GM21737 (cell line): ENCODE results near the gene PGLYRP4.
"Not testable (repeated sequence)": the region's sequence is repeated elsewhere in the genome, so short reads cannot be mapped to it uniquely, and the experiment has no call there.

Experiments
- ATAC-seq: cut with Tn5 transposase; IDR thresholded peaks from one replicate; pipeline ENCODE4 v1.9.1; 2021; ENCODE audit warnings: mild to moderate bottlenecking, moderate library complexity; ENCODE audit not compliant: unreplicated experiment

The PGLYRP4 gene

DNA sequence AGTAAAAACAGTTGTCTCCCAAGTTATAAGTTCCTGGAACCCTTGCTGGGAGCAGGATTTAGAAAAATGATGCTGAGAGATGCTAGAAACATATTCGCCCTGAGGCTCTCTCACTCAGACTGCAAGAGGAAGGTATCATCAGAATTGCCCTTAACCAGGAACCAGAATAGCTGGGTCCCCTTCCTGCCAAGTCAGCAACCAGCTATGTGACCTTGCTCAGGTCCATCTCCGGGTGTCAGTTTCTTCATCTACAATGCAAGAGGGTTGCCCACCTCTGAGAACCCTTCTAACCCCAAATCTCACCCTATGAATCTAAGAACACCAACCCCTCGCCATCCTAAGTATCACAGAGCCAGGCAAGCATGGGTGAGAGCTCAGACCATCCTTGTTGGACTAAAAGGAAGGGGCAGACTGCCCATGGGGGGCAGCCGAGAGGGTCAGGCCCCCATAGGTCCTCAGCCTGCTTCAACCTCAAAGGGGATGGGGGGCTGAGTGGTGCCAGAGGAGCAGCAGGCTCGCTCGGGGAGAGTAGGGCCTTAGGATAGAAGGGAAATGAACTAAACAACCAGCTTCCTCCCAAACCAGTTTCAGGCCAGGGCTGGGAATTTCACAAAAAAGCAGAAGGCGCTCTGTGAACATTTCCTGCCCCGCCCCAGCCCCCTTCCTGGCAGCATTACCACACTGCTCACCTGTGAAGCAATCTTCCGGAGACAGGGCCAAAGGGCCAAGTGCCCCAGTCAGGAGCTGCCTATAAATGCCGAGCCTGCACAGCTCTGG, 8.6 kb upstream of the PGLYRP4 start:
- ATAC-seq, result no peak

DNA sequence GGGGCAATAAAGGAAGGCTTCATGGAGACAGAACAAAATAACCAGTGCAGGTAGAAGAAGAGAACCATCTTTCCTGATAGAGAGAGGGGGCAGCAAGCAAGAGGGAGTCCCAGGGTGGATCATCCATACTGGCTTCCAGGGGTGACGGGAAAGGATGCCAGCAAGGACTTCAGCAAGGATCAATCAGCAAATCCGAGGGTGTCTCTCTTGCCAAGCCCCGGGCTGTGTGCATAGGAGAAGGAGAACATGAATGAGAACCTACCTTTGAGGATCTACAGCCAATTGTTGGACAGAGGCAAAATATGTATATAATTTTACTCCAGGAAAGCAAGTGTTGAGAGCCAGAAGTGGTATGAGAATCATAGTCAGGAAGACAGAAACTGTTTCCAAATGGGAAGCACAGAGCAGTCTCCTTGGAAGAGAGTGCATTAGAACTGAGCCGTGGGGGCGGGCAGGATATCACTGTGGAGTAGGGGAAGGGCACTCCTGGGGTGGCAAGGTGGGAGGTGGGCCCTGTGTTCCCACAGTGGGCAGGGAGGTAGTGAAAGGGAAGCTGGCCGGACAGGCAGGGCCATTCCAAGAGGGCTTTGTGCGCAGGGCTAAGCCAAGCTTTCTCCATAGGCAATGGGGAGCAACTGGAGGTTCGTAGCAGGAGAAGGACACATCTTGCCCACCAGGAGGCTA, 7.9 kb upstream of the PGLYRP4 start:
- ATAC-seq, result no peak

DNA sequence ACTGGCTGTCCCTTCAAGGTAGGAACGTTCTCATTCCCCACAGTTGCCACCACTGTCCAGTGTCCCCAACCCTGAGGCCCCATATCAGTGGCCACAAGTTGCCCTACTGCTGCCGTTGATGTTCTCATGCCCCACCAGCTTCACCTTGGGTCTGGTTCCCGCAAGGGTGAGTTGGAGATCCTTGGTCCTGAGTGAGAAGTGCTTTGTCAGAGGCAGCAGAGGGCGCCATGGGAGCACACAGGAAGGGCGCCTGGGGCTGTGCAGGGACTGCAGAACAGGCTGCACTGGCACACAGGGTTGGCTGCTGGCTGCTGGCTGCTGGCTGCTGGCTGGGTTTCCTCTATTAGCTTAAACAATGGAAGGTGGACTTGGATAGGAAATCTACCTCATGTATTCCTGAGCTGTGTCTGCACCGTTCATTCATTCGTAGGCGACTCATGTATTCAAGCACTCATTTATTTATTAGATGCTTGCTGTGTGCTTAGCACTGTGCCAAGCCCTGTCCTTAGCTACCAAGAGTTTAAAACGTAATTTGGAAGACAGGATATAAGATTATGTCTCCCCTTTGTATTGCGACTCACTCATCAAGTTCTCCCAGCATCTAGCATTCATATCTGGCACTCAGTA, 6.9 kb upstream of the PGLYRP4 start:
- ATAC-seq, result no peak

DNA sequence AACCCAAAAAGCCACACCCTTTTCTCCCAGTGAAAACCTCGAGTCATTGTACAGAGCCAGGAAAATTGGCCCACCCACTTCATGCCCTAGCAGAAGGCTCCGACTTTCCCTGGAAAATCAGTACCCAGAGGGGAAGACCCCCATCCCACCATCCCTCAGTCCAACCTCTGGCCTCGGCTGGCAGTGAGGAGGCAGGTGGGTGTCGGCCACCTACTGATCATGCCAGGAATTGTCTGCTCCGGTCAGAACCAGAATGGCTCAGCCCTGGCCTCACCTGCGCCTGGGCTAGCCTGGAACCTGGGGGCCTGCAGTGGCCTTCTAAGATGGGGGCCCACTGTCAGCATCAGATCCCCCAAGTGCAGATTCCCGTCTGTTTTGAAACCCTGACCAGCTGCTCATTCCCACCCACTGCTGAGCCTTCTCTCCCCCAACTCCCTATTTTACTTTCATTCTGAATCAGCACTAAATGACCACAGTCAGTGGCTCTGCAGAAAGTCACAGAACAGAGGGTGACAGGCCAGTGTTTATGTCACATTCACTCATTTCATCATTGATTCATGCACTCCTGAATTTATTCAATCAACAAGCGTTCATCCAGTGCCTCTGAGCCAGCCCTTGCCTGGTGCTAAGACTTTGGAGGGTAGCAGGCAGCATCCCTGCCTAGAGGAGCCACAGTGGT, 6.0 kb upstream of the PGLYRP4 start:
- no peak for ATAC-seq

- ATAC-seq, result no peak
These were observed 4.7 kb upstream of the PGLYRP4 start for GRCh38 chr1:153353226-153353947.

- ATAC-seq, result no peak
These were observed 3.9 kb upstream of the PGLYRP4 start for GRCh38 chr1:153352523-153352922.

GRCh38 chr1:153350321-153350957, 1.8 kb upstream of the PGLYRP4 start:
- ATAC-seq, result no peak

GRCh38 chr1:153349363-153350320, 1.0 kb upstream of the PGLYRP4 start:
- ATAC-seq, result no peak

DNA sequence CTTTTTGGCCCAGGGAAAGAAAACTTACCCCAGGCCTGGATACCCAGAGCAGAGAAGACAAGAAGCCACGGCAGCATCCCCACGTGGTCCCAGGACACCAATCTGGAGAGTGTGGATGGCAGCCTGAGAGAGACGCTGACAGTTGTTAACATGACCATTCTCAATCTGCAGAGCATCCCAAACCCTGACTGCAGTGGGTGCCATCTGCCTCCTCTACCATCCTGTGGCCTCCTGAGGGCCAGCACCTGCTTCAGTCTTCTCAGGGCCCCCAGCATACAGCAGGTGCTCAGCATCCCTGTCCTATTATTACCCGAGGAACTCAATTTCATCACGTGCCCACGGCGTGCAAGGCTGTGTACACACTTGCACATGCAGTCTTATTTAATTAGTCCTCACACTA, 785 bp downstream of the PGLYRP4 start:
- ATAC-seq, result no peak

- ATAC-seq, result not testable (repeated sequence)
These were observed 1.6 kb downstream of the PGLYRP4 start for GRCh38 chr1:153347049-153347448.

- ATAC-seq, result no peak
These were observed 2.4 kb downstream of the PGLYRP4 start for GRCh38 chr1:153346077-153346723.

- ATAC-seq, result peak; percentile 41
These were observed 3.2 kb downstream of the PGLYRP4 start for GRCh38 chr1:153345187-153346076.

GRCh38 chr1:153344718-153345025, 4.0 kb downstream of the PGLYRP4 start:
- no peak for ATAC-seq

DNA sequence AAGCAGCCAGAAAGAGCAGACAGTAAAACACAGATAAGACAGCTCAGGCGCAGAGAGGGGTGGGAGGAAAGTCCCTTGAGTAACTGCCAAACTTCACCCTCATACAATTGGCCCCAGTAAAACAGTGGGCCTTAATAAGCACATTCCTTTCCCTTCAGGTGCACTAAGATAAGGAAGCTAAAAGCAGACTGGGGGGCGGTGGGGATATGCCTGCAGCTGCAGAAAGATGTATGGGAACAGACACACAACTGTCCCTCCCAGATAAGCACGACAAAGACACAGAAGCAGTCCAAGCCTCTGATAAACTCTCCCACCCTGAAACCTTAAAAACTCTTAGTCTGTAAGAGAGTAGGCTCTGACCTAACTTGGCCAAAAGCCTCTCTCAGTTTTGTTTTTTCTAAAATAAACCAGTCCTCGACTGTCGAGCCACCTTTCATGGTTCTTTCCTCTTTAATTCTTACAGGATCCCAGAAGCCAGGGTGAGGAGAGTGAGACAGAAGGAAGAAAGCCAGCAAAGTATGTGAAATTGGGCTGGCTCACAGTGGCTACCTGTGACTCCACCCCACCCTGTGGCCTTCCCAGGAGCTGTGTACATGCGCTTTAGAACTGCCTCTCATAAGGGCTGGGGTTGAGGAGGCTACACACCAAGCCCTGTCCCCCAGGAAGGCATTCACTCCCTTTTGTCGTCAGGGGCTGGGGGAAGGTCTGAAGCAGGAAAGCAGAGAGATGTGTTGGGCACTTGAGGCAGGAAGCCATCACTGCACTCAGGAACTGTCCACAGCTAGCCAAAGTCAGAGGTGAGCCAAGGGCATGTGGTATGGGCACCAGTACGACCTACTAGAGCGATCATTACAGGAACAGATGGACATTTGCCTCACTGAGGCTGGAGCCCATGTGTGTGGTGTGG, 4.6 kb downstream of the PGLYRP4 start:
- ATAC-seq, result no peak

DNA sequence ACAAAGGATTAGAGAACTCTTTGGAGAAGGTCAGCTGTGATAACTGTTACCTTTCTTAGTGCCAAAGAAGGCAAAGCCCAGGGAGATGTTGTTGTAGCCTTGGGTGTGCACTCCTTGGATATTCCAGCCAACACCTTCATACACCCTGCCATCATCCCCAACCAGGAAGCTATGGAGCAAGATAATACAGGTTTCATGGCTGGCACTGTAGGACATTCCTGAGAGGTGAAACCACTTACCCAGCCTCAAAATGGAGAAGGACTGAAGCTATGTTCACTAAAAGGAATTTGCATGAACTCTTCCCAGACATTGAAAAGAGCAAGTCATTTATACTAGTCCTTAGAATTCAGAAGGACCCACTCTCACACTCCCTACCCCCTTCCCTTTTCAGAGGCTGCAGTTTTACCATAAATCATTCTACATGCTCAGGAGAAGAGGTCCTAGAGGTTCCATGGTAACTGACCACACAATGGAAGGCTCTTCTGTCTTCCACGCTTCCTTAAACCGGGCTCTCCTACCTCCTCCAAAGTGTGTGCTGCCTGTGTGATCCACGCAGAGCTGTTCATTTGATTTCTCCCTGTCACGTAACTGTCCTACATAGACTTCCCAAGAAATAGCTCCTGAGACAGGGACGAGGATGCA, 5.5 kb downstream of the PGLYRP4 start:
- no peak for ATAC-seq

DNA sequence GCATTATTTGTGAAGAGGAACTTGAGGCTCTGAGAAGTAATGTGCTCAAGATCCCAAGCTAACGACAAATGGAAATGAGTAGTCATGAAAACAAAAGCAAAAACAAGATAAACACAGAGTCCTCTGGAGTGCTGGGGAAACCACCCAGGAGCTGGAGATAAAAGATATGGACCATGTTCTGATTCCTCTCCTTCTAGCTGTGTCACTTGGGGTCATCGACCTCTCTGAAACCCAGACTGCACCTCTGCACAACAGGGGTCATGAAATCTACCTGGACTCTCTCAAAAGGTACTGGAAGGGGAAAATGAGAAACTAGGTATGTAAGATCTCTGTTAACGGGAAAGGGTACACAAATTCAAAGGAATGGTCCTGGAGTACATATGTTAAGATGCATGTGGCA, 6.5 kb downstream of the PGLYRP4 start:
- ATAC-seq, result no peak
